GM23338 (cell line): Measurements from ENCODE around the gene UTS2R. TPM values are rescaled to one million over a fixed set of nuclear protein-coding genes. Genes with fewer than 3 reads are reported as not detected.

Experiments
- ATAC-seq: fragments of 200-7000 bp; cut with Tn5 transposase; 3 replicates; pipeline ENCODE4 v1.9.1; 2020
- DNase-seq: peaks from one replicate; pipeline ENCODE4 v3.0.0-alpha.2; 2015; ENCODE audit warnings: low spot score
- H2AFZ ChIP-seq: fragments of 200-600 bp; sonication (generic); 2 replicates; pipeline ENCODE4 v1.8.0; 2016; ENCODE audit warnings: antibody characterized with exemption, mild to moderate bottlenecking, moderate library complexity
- H3F3A ChIP-seq: fragments of 200-600 bp; sonication (generic); replicated peaks from 2 replicates; pipeline ENCODE4 v1.8.0; 2017; ENCODE audit warnings: antibody characterized with exemption, mixed run types, low read depth
- H3K27ac ChIP-seq: fragments of 200-600 bp; sonication (generic); 2 replicates; pipeline ENCODE4 v1.6.1; 2016; ENCODE audit warnings: low read depth
- H3K27me3 ChIP-seq: fragments of 200-600 bp; sonication (generic); 2 replicates; pipeline ENCODE4 v1.8.0; 2016; ENCODE audit warnings: mild to moderate bottlenecking, mixed run types, moderate library complexity; ENCODE audit not compliant: insufficient read depth
- H3K36me3 ChIP-seq: fragments of 200-600 bp; sonication (generic); 2 replicates; pipeline ENCODE4 v1.8.0; 2016; ENCODE audit warnings: mild to moderate bottlenecking; ENCODE audit not compliant: insufficient read depth
- H3K4me1 ChIP-seq: fragments of 200-600 bp; sonication (generic); 2 replicates; pipeline ENCODE4 v1.8.0; 2016; ENCODE audit warnings: mild to moderate bottlenecking, moderate library complexity; ENCODE audit not compliant: insufficient read depth
- H3K4me2 ChIP-seq: fragments of 200-600 bp; sonication (generic); 2 replicates; pipeline ENCODE4 v1.7.1; 2017; ENCODE audit warnings: mixed run types
- H3K4me3 ChIP-seq: fragments of 200-600 bp; sonication (generic); 2 replicates; pipeline ENCODE4 v1.6.1; 2016; ENCODE audit warnings: mixed run types
- H3K79me2 ChIP-seq: fragments of 200-600 bp; sonication (generic); replicated peaks from 2 replicates; pipeline ENCODE4 v1.8.0; 2017; ENCODE audit warnings: mild to moderate bottlenecking; ENCODE audit not compliant: insufficient read depth
- H3K9me2 ChIP-seq: fragments of 200-600 bp; sonication (generic); 2 replicates; pipeline ENCODE4 v1.8.0; 2017; ENCODE audit not compliant: insufficient read depth
- H4K20me1 ChIP-seq: fragments of 200-600 bp; sonication (generic); replicated peaks from 2 replicates; pipeline ENCODE4 v1.8.0; 2017; ENCODE audit warnings: mild to moderate bottlenecking; ENCODE audit not compliant: insufficient read depth
- H3K27ac Mint-ChIP-seq: 2 replicates; pipeline ENCODE4 v1.8.0; 2020; ENCODE audit warnings: inconsistent platforms, mild to moderate bottlenecking, moderate library complexity, mixed read lengths
- H3K27me3 Mint-ChIP-seq: 3 replicates; pipeline ENCODE4 v1.8.0; 2022; ENCODE audit warnings: low read depth, mild to moderate bottlenecking, moderate library complexity, mixed read lengths, inconsistent platforms; ENCODE audit not compliant: insufficient read depth, poor library complexity
- H3K36me3 Mint-ChIP-seq: 3 replicates; pipeline ENCODE4 v1.8.0; 2021; ENCODE audit warnings: low read depth, mild to moderate bottlenecking, inconsistent platforms, moderate library complexity, mixed read lengths
- H3K4me1 Mint-ChIP-seq: 3 replicates; pipeline ENCODE4 v1.8.0; 2020; ENCODE audit warnings: mild to moderate bottlenecking, inconsistent platforms, mixed read lengths
- H3K4me3 Mint-ChIP-seq: 3 replicates; pipeline ENCODE4 v1.8.0; 2021; ENCODE audit warnings: moderate library complexity, mild to moderate bottlenecking, inconsistent platforms, mixed read lengths
- H3K9me3 Mint-ChIP-seq: 3 replicates; pipeline ENCODE4 v1.8.0; 2020; ENCODE audit warnings: moderate library complexity, mild to moderate bottlenecking, inconsistent platforms, mixed read lengths
- CREB1 ChIP-seq: fragments of 250-450 bp; sonication (Bioruptor Pico); IDR thresholded peaks from 2 replicates; pipeline ENCODE4 v1.5.0; 2020; ENCODE audit warnings: low read depth, mild to moderate bottlenecking, moderate library complexity
- CTCF ChIP-seq, 2 experiments: fragments of 200-600 bp in 1 of 2; sonication (generic) in 1 of 2; conservative IDR thresholded peaks; 2 replicates each; pipeline versions ENCODE4 v1.5.1 to v1.6.1; 2016 to 2017; ENCODE audit warnings: antibody characterized with exemption in 2 of 2, low read depth in 2 of 2, mild to moderate bottlenecking in 2 of 2, moderate library complexity in 1 of 2
- EZH2 ChIP-seq: fragments of 200-600 bp; sonication (generic); IDR thresholded peaks from one replicate; pipeline ENCODE4 v1.8.0; 2017; ENCODE audit warnings: antibody characterized with exemption, mild to moderate bottlenecking, low read depth; ENCODE audit not compliant: unreplicated experiment
- EZH2phosphoT487 ChIP-seq: fragments of 200-600 bp; sonication (generic); IDR thresholded peaks from one replicate; pipeline ENCODE4 v1.8.1; 2018; ENCODE audit warnings: antibody characterized with exemption; ENCODE audit not compliant: unreplicated experiment
- NANOG ChIP-seq: IDR thresholded peaks from 2 replicates; pipeline ENCODE4 v1.6.1; 2016; ENCODE audit warnings: antibody characterized with exemption, borderline replicate concordance
- POLR2AphosphoS5 ChIP-seq: IDR thresholded peaks from 2 replicates; pipeline ENCODE4 v1.6.1; 2016; ENCODE audit warnings: antibody characterized with exemption, low read depth
- STAT1 ChIP-seq: IDR thresholded peaks from one replicate; pipeline ENCODE4 v1.6.1; 2016; ENCODE audit warnings: antibody characterized with exemption; ENCODE audit not compliant: unreplicated experiment
- ZNF114 ChIP-seq: fragments of 250-450 bp; sonication (Bioruptor Pico); IDR thresholded peaks from 2 replicates; pipeline ENCODE4 v1.5.0; 2020; ENCODE audit warnings: mild to moderate bottlenecking, moderate library complexity
- polyA plus RNA-seq: library from polyadenylated mRNA; unstranded; fragments of >200 nt; fragmentation: Nextera tagmentation; extraction: Ambion mirVana; gene quantifications from 2 replicates; pipeline ENCODE4 v1.2.1, GENCODE V29; 2016
- total RNA-seq: library from RNA; depleted of rRNA; stranded (reverse); fragments of >200 nt; shearing (Covaris generic); gene quantifications from 2 replicates; pipeline ENCODE4 v1.2.3, GENCODE V29; 2014
- TF ChIP-seq, protein P1 (sequence below): fragments of 250-450 bp; sonication (Bioruptor Pico); IDR thresholded peaks from 2 replicates; pipeline ENCODE4 v1.5.0; 2020; ENCODE audit warnings: mild to moderate bottlenecking, moderate library complexity
- TF ChIP-seq, protein P2 (sequence below): IDR thresholded peaks from one replicate; pipeline ENCODE4 v1.6.1; 2018; ENCODE audit warnings: antibody characterized with exemption; ENCODE audit not compliant: unreplicated experiment
- TF ChIP-seq, protein P3 (sequence below): IDR thresholded peaks from 2 replicates; pipeline ENCODE4 v1.6.1; 2016; ENCODE audit warnings: antibody characterized with exemption

The UTS2R gene
- total and polyA plus RNA-seq, 2 experiments from 2014 or later, result 0.49 TPM; not detected in 1

- no peak overlapping the region for H3K4me3 ChIP-seq
- no peak for TF ChIP-seq POLR2AphosphoS5
- TF ChIP-seq, protein P1, sequence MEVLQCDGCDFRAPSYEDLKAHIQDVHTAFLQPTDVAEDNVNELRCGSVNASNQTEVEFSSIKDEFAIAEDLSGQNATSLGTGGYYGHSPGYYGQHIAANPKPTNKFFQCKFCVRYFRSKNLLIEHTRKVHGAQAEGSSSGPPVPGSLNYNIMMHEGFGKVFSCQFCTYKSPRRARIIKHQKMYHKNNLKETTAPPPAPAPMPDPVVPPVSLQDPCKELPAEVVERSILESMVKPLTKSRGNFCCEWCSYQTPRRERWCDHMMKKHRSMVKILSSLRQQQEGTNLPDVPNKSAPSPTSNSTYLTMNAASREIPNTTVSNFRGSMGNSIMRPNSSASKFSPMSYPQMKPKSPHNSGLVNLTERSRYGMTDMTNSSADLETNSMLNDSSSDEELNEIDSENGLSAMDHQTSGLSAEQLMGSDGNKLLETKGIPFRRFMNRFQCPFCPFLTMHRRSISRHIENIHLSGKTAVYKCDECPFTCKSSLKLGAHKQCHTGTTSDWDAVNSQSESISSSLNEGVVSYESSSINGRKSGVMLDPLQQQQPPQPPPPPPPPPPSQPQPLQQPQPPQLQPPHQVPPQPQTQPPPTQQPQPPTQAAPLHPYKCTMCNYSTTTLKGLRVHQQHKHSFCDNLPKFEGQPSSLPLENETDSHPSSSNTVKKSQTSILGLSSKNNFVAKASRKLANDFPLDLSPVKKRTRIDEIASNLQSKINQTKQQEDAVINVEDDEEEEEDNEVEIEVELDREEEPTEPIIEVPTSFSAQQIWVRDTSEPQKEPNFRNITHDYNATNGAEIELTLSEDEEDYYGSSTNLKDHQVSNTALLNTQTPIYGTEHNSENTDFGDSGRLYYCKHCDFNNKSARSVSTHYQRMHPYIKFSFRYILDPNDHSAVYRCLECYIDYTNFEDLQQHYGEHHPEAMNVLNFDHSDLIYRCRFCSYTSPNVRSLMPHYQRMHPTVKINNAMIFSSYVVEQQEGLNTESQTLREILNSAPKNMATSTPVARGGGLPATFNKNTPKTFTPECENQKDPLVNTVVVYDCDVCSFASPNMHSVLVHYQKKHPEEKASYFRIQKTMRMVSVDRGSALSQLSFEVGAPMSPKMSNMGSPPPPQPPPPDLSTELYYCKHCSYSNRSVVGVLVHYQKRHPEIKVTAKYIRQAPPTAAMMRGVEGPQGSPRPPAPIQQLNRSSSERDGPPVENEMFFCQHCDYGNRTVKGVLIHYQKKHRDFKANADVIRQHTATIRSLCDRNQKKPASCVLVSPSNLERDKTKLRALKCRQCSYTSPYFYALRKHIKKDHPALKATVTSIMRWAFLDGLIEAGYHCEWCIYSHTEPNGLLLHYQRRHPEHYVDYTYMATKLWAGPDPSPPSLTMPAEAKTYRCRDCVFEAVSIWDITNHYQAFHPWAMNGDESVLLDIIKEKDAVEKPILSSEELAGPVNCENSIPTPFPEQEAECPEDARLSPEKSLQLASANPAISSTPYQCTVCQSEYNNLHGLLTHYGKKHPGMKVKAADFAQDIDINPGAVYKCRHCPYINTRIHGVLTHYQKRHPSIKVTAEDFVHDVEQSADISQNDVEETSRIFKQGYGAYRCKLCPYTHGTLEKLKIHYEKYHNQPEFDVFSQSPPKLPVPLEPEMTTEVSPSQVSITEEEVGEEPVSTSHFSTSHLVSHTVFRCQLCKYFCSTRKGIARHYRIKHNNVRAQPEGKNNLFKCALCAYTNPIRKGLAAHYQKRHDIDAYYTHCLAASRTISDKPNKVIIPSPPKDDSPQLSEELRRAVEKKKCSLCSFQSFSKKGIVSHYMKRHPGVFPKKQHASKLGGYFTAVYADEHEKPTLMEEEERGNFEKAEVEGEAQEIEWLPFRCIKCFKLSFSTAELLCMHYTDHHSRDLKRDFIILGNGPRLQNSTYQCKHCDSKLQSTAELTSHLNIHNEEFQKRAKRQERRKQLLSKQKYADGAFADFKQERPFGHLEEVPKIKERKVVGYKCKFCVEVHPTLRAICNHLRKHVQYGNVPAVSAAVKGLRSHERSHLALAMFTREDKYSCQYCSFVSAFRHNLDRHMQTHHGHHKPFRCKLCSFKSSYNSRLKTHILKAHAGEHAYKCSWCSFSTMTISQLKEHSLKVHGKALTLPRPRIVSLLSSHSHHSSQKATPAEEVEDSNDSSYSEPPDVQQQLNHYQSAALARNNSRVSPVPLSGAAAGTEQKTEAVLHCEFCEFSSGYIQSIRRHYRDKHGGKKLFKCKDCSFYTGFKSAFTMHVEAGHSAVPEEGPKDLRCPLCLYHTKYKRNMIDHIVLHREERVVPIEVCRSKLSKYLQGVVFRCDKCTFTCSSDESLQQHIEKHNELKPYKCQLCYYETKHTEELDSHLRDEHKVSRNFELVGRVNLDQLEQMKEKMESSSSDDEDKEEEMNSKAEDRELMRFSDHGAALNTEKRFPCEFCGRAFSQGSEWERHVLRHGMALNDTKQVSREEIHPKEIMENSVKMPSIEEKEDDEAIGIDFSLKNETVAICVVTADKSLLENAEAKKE (CRISPR knock-in tag), result no peak
- TF ChIP-seq EZH2, result no peak
- TF ChIP-seq STAT1, result no peak
- no peak for TF ChIP-seq ZNF114 (CRISPR knock-in tag)
- no peak for TF ChIP-seq CTCF (conservative IDR thresholded peaks at IDR 0.05; ENCODE audit: low read depth in 2 of 2)
- TF ChIP-seq, protein P2, sequence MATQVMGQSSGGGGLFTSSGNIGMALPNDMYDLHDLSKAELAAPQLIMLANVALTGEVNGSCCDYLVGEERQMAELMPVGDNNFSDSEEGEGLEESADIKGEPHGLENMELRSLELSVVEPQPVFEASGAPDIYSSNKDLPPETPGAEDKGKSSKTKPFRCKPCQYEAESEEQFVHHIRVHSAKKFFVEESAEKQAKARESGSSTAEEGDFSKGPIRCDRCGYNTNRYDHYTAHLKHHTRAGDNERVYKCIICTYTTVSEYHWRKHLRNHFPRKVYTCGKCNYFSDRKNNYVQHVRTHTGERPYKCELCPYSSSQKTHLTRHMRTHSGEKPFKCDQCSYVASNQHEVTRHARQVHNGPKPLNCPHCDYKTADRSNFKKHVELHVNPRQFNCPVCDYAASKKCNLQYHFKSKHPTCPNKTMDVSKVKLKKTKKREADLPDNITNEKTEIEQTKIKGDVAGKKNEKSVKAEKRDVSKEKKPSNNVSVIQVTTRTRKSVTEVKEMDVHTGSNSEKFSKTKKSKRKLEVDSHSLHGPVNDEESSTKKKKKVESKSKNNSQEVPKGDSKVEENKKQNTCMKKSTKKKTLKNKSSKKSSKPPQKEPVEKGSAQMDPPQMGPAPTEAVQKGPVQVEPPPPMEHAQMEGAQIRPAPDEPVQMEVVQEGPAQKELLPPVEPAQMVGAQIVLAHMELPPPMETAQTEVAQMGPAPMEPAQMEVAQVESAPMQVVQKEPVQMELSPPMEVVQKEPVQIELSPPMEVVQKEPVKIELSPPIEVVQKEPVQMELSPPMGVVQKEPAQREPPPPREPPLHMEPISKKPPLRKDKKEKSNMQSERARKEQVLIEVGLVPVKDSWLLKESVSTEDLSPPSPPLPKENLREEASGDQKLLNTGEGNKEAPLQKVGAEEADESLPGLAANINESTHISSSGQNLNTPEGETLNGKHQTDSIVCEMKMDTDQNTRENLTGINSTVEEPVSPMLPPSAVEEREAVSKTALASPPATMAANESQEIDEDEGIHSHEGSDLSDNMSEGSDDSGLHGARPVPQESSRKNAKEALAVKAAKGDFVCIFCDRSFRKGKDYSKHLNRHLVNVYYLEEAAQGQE, result no peak
- TF ChIP-seq, protein P3, sequence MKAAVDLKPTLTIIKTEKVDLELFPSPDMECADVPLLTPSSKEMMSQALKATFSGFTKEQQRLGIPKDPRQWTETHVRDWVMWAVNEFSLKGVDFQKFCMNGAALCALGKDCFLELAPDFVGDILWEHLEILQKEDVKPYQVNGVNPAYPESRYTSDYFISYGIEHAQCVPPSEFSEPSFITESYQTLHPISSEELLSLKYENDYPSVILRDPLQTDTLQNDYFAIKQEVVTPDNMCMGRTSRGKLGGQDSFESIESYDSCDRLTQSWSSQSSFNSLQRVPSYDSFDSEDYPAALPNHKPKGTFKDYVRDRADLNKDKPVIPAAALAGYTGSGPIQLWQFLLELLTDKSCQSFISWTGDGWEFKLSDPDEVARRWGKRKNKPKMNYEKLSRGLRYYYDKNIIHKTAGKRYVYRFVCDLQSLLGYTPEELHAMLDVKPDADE, result no peak
- no peak for TF ChIP-seq EZH2phosphoT487
- TF ChIP-seq CREB1 (CRISPR knock-in tag), result no peak
- TF ChIP-seq NANOG, result no peak
- H3K27ac Mint-ChIP-seq, result no peak overlapping the region
- no peak overlapping the region for H3K4me2 ChIP-seq
- no peaks in the 10 kb centered on the region for H3K27me3 ChIP-seq
- H4K20me1 ChIP-seq, result no peaks in the 10 kb centered on the region
- DNase-seq (no peak), ATAC-seq (no peak)
- no peaks in the 10 kb centered on the region for H3K79me2 ChIP-seq
- peaks cover 10% of the 10 kb centered on the region for H3K27me3 Mint-ChIP-seq
- H3K9me2 ChIP-seq, result no peaks in the 10 kb centered on the region
- peaks cover 6% of the 10 kb centered on the region; the same call in 2 of the 3 replicates for H3K4me1 Mint-ChIP-seq
- peaks cover 4% of the 10 kb centered on the region for H3K36me3 Mint-ChIP-seq
- no peak overlapping the region for H2AFZ ChIP-seq
- no peak overlapping the region for H3K4me3 Mint-ChIP-seq
- no peaks in the 10 kb centered on the region for H3K4me1 ChIP-seq
- no peak overlapping the region for H3K27ac ChIP-seq
- H3K9me3 Mint-ChIP-seq, result peaks cover 15% of the 10 kb centered on the region
- no peaks in the 10 kb centered on the region for H3K36me3 ChIP-seq
- H3F3A ChIP-seq, result no peaks in the 10 kb centered on the region
These were observed 27.2 kb upstream of the UTS2R start for GRCh38 chr17:82344175-82344907.
